GM19455 (cell line): ENCODE data around the gene HHIPL1.

Experiments used
- ATAC-seq: cut with Tn5 transposase; IDR thresholded peaks from one replicate; pipeline ENCODE4 v1.9.1; 2021; ENCODE audit not compliant: unreplicated experiment

The HHIPL1 gene

DNA sequence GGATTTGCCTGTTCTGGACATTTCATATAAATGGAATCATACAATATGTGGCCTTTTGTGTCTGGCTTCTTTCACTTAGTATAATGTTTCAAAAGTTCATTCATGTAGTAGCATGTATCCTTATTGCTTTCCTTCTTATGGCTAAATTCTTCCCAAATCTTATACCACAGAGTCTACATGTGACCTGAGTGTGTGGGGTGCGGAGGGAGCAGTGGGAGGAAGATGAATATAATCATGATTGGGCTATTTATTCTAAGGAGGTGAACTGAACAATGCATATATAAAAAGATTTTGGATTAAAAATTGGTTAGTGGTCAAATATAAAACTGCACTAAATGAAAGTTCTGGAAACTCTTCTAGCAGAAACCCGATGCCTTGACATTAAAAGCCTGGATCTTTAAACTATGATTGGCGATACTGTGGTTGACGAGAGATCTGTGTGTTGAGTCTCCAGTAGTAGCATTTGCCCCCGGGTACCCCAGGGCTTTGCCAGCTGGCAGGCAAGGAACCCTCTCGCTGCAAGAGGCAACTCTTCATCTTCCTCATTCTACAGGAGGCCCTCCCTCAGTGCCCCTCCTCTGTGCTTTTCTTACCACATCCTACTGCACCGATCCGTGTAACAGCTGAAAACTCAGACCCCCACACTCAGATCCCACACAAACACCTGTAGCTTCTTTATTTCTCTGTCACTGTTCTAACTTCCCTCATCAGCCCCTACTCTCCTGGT, 41.8 kb downstream of the HHIPL1 start:
- ATAC-seq, result no peak

DNA sequence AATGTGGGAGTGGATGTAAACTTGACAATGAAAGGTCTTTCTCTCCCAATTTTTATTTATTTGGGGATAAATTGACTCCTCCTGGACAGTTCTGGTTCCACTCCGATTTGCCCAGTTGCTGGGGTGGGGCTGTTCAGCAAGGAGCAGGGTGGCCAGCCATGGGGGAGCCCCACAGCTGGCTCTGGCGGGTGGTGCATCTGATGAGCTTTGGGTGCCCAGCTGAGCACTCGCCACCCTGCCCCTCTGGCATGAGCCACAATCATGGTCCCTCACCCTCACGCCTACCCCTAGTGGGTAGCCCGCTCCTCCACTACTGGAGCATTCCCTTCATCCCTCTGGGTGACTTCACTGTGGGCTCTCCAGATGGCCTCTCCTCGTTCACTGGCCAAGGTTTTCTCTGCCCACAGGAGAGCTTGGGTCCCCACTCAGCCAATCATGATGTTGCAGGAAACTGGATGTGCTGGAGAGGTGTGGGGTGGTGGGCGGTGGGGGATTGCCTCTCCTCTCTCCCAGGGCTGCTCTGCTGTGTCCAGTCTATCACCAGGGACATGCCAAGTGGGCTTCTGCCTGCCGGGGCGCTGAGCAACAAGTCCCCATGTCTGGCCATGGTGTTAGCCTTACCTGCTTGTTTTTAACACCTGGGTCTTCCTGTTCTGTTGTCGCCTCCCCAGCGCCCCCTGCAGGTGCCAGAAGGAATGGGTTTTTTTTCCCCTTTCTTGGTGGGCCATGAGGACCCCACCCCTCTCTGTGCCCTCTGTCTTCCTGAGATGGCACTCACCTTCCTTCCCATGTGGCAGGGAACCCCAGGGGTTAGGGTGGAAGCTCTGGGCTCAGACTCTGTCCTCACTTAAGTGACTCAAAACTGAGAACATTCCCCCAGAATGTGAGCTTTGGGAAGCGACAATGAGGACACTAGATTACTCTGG, 42.6 kb downstream of the HHIPL1 start:
- no peak for ATAC-seq

- no peak for ATAC-seq
Observed at GRCh38 chr14:99688210-99688581, 43.3 kb downstream of the HHIPL1 start.

- ATAC-seq, result no peak
Observed at GRCh38 chr14:99688629-99689028, 43.7 kb downstream of the HHIPL1 start.

DNA sequence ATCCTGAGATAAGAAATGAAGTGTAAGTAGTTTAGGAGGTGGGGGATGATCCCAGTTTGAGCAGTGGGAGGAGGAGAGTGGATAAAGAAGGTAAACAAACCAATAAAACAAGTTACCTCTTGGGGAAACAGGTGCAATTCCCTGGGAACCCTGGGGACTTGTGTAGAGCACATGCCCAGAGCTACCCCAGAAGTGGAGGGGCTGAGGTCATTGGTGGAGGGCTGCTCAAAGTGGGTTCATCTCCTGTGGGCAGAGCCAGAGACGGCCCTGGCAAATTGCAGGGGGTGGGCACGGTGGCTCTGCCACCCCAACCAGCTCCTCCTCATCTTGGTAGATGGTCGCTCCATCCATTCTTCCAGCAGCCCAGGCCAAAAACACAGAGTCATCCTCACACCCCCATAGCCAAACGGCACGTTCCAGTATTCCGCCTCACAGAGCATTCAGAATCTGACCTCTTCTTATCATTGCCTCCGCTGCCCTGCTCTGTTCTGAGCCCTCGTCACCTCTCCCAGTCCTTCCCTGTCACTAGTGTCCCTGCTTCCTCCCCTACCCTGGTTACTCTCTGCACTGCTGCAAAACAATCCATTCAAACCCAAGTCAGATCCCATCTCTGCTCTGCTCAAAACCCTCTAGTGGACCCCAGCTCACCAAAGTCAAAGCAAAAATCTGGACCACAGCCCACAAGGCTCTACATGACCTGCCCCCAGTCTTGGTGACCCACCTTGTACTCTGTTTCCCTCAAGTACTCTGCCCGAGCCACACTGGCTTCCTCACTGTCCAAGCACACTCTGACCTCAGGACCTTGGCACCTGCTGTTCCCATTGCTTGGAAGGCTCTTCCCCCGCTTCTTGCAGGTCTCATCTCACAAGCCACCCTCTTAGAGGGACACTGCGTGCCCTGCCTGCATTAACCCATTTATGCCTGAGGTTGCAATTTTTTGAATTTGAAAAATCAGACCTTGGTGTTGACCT, 44.6 kb downstream of the HHIPL1 start:
- no peak for ATAC-seq

DNA sequence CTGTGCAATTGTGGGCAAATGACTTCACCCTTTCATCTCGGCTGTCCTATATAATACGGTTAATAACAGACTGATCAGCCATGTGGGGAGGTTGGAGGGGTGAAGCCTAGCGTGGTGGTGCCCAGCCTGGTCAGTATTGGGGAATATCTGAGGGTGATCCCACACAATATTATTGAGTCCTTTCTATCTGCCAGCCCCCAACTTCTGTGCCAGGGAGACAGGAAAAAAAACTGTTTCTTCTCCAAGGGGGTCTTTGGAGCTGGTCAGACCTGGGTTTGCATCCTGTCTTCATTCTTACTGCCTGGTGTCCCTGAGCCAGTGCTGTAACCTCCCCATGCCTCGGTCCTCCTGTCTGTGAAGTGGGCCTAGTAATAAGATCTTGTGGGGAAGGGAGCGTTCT, 45.7 kb downstream of the HHIPL1 start:
- ATAC-seq, result no peak

DNA sequence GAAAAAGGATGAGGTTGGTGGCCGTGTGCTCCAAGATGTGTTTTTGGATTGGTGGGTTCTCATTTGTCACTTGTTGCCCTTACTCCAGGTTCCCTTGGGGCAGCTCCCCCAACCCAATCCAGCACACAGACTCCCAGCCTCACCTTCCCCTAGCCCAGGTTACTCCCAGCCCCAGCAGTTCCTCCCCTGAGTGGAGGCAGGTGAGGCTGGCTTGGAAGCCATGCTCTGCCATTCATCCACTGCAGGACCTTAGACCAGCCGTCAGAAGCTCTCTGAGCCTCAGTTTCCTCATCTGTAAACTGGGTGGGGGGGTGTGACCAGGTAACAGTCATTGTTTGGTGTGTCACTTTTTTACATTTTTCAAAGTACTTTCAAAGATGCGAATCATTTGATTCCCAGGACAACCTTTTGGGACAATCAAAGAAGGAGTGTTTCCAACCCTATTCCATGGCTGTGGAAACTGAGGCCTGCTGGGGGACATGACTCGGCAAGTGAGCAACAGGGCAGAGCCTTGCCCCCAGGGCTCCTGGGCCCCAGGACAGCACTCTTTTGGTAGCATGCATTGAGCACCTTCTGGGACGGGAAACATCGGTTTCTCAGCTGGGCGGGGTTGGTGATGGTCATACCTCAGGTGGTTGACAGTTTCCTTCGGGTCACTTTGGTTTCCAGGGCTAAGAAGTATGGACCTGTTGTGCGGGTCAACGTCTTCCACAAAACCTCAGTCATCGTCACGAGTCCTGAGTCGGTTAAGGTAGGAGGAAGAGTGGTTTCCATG, 46.4 kb downstream of the HHIPL1 start:
- no peak for ATAC-seq

GRCh38 chr14:99693918-99694317, 49.0 kb downstream of the HHIPL1 start:
- no peak for ATAC-seq

DNA sequence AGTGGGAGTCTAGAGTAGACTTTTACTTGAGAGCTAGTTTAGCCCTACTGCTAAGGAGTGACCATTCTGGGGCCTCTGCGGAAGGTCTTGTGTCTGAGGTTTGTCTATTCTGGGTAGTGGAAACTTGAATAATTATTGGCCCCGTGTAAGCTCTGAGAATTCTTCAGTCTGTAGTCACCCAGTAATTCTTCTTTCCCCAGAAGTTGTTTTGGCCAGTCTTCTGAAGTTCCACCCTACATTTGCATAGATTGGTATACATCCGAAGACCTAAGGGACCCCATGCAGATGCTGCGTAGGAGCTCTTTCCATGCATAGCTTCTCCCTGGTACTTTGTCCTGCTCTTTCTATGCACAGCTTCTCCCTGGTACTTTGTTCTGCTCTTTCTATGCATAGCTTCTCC, 52.0 kb downstream of the HHIPL1 start:
- no peak for ATAC-seq

DNA sequence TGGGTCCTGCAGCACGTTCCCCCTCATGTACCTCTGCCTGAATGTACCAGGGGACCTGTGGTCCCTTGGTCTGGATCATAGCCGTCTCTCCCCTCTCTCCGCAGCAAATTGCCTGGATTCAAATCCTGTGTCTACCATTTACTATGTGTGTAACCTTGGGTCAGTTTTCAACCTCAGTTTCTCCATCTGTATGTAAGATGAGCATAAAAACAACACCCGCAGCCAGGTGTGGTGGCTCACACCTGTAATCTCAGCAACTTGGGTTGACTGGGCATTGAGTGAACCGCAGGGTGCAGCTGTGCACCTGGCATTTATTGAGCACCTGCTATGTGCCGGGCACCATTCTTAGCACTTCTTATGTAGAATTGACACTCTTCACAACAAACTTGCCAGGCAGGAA, 53.3 kb downstream of the HHIPL1 start:
- ATAC-seq, result no peak

- ATAC-seq, result no peak
Observed at GRCh38 chr14:99698642-99699041, 53.7 kb downstream of the HHIPL1 start.

DNA sequence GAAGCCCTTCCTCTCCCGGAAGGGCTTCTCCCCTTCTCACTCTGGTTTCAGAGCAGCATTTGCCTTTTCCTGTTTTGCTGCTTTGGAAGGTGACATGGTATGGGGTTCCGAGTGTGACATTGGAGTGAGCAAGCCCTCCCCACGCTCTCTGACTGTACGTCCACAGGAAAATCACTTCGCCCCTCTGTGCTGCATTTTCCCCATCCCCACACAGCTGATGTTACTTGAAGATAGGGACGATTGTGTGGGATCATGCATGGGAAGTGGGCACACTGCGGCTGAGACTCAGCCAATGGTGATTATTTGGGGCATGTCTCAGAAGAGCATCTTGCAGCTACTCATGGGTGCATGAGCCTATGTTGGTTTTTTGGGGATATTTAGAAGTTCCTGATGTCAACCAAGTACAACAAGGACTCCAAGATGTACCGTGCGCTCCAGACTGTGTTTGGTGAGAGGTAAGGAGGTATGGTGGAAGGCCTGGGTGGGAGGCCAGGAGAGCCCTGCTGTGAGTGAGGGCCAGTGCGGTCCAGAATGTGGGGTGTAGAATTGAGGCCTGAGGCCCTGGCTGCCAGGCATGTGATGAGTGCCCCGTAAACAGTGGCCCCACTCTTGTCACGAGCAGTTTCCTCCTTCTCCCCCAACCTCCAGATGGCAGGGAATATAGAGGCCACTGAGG, 54.3 kb downstream of the HHIPL1 start:
- no peak for ATAC-seq

- ATAC-seq, result no peak
Observed at GRCh38 chr14:99699861-99700260, 54.9 kb downstream of the HHIPL1 start.

DNA sequence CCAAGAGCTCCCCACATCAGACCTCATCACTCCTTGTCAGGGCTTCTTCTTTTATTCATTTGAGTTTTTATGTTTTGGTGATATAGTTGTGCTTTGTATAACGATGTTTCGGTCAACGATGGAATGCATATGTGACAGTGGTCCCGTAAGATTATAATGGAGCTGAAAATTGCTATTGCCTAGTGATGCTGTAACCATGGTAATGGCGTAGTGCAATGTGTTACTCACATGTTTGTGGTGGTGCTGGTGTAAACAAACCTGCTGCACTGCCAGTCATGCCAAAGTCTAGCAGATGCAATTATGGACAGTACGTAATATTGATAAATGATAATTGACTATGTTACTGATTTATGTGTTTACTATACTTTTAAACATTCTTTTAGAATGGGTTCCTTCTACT, 55.5 kb downstream of the HHIPL1 start:
- ATAC-seq, result no peak

GRCh38 chr14:99701260-99701659, 56.3 kb downstream of the HHIPL1 start:
- no peak for ATAC-seq

DNA sequence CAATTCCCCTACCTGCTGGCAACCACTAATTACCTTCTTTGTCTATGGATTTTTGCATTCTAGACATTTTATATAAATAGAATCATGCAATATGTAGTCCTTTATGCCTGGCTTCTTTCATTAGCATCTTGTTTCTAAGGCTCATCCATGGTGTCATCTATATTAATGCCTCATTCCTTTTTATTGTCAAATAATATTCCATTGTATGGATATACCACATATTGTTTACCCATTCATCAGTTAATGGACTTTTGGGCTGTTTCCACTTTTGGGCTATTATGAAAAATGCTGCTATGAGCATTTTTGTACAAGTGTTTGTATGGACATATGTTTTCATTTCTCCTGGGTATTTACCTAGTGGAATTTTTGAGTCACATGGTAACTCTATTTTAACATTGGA, 57.2 kb downstream of the HHIPL1 start:
- ATAC-seq, result no peak

DNA sequence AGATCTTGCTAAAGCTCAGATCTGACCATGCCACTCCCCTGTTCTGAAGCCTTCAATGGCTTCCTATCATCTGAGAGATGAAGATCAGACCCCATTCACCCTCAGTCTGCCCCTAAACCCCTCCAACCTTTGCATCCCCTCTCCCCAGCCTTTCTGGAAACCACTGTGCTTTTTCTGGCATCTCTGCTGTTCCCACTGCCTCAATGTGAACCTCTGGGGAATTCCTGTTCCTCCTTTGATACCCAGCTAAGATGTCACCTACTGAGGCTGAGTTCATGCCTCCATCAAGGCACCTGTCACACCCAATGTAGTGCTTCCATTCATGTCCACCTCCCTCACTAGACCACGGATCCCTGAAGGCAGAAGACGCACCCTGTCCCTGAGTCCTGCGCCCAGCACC, 58.5 kb downstream of the HHIPL1 start:
- ATAC-seq, result no peak

DNA sequence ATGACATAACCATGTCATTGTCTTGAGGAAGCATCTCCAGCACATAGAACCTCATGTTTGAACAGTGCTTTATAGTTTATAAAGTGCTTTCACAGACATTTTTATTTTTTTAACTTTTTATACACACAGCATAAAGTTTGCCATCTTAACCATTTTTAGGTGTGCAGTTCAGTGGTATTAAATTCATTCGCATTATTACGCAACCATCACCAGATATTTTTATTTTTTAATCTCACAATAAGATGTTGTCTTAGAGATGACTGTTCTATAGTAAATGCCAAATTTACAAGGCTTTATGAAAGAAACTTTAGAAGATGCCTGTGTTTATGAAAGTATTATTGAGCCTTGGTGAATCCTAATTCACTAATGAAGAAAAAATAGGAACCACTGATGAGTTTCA, 59.1 kb downstream of the HHIPL1 start:
- no peak for ATAC-seq

- ATAC-seq, result no peak
Observed at GRCh38 chr14:99706107-99706900, 61.4 kb downstream of the HHIPL1 start.
